ENCODE measurements around the gene ANO10. TPM values are rescaled to one million over a fixed set of nuclear protein-coding genes. Genes with fewer than 3 reads are reported as not detected.

ANO10 gene
- polyA plus RNA-seq, 3 donors, result 11.2 to 24.8 (median 21.6) TPM

GRCh38 chr3:43640681-43641080 lies 18.9 kb upstream of the ANO10 start:
- no CpG with 5 or more reads among the region's 3 CpGs for WGBS (ENCODE audit: insufficient coverage)

GRCh38 chr3:43638594-43639447 lies 17.0 kb upstream of the ANO10 start:
- H3K4me3 Mint-ChIP-seq, result peak overlapping the region; percentile 24 to 64
- peaks cover 35% of the 10 kb centered on the region for H3K4me1 Mint-ChIP-seq
- peak; percentile 28 for TF ChIP-seq CTCF (IDR thresholded peaks at IDR 0.05)
- H3K27me3 Mint-ChIP-seq (ENCODE audit: low read depth in 3 of 3), result peaks cover under 1 to 2% (median 1%) of the 10 kb centered on the region in 3 donors
- H3K9me3 ChIP-seq (replicated peaks in 1 of 2; ENCODE audit: control insufficient read depth in 1 of 2, insufficient read depth in 1 of 2, low read length in 2 of 2), result no peaks in the 10 kb centered on the region
- no peak overlapping the region for H3K27ac ChIP-seq (ENCODE audit: low read depth in 1 of 2, low read length in 2 of 2)
- peaks cover 36 to 45% of the 10 kb centered on the region in 2 donors for H3K4me1 ChIP-seq (ENCODE audit: control insufficient read depth in 1 of 2, insufficient read depth in 2 of 2, low read length in 2 of 2)
- H3K9ac ChIP-seq (ENCODE audit: insufficient read depth, low read length, poor library complexity, severe bottlenecking), result no peak overlapping the region
- WGBS (ENCODE audit: insufficient coverage), result 35% methylated on average over 2 of the region's 9 CpGs
- H3K4me2 ChIP-seq (replicated peaks; ENCODE audit: extremely low read depth, low read length, poor library complexity, severe bottlenecking), result peak overlapping the region; percentile 20
- H3K4me3 ChIP-seq (replicated peaks in 1 of 3; ENCODE audit: low read depth in 2 of 3, low read length in 3 of 3), result peak overlapping the region in 1 of 3 experiments; percentile 17
- no peaks in the 10 kb centered on the region for H3K79me2 ChIP-seq (ENCODE audit: insufficient read depth, low read length)
- no peaks in the 10 kb centered on the region for H3K36me3 Mint-ChIP-seq
- no peaks in the 10 kb centered on the region for H4K20me1 ChIP-seq (ENCODE audit: insufficient read depth, low read length)
- intact Hi-C loops (cut with micrococcal nuclease), result no loop called here
- peak in 1 of 3 donors; percentile 13 for DNase-seq
- H3K27ac Mint-ChIP-seq, result peak overlapping the region in 2 of 7 donors; percentile 38 to 61
- peak overlapping the region; percentile 75 for H2AFZ ChIP-seq (ENCODE audit: insufficient read depth, low read depth, low read length, poor library complexity, severe bottlenecking)
- H3K9me3 Mint-ChIP-seq, result peaks cover 0 to 8% (median 2%) of the 10 kb centered on the region in 7 donors
- no peaks in the 10 kb centered on the region for H3K27me3 ChIP-seq (ENCODE audit: control insufficient read depth in 2 of 2, insufficient read depth in 2 of 2, low read length in 2 of 2)
- H3K36me3 ChIP-seq (replicated peaks in 1 of 2; ENCODE audit: control insufficient read depth in 1 of 2, insufficient read depth in 2 of 2, low read length in 2 of 2), result no peaks in the 10 kb centered on the region

More at GRCh38 chr3:43640681-43641080, 18.9 kb upstream of the ANO10 start:
- H3K79me2 ChIP-seq (ENCODE audit: insufficient read depth, low read length), result no peaks in the 10 kb centered on the region
- no peak for DNase-seq
- no peaks in the 10 kb centered on the region for H4K20me1 ChIP-seq (ENCODE audit: insufficient read depth, low read length)
- no peak overlapping the region for H3K9ac ChIP-seq (ENCODE audit: insufficient read depth, low read length, poor library complexity, severe bottlenecking)
- H3K27ac ChIP-seq (ENCODE audit: low read depth in 1 of 2, low read length in 2 of 2), result peak overlapping the region in 1 of 2 donors; percentile 77
- H3K36me3 Mint-ChIP-seq, result no peaks in the 10 kb centered on the region
- no peaks in the 10 kb centered on the region for H3K9me3 ChIP-seq (replicated peaks in 1 of 2; ENCODE audit: control insufficient read depth in 1 of 2, insufficient read depth in 1 of 2, low read length in 2 of 2)
- H3K9me3 Mint-ChIP-seq, result peaks cover 0 to 8% (median 2%) of the 10 kb centered on the region in 7 donors
- no peak overlapping the region for H3K4me3 Mint-ChIP-seq
- no peak overlapping the region for H2AFZ ChIP-seq (ENCODE audit: insufficient read depth, low read depth, low read length, poor library complexity, severe bottlenecking)
- H3K27me3 ChIP-seq (ENCODE audit: control insufficient read depth in 2 of 2, insufficient read depth in 2 of 2, low read length in 2 of 2), result no peaks in the 10 kb centered on the region
- no peak overlapping the region for H3K27ac Mint-ChIP-seq
- H3K27me3 Mint-ChIP-seq (ENCODE audit: low read depth in 3 of 3), result peaks cover 1 to 2% (median 1%) of the 10 kb centered on the region in 3 donors
- no peak overlapping the region for H3K4me3 ChIP-seq (replicated peaks in 1 of 3; ENCODE audit: low read depth in 2 of 3, low read length in 3 of 3)
- H3K4me1 ChIP-seq (ENCODE audit: control insufficient read depth in 1 of 2, insufficient read depth in 2 of 2, low read length in 2 of 2), result peaks cover 39 to 46% of the 10 kb centered on the region in 2 donors
- H3K36me3 ChIP-seq (replicated peaks in 1 of 2; ENCODE audit: control insufficient read depth in 1 of 2, insufficient read depth in 2 of 2, low read length in 2 of 2), result no peaks in the 10 kb centered on the region
- no peak overlapping the region for H3K4me2 ChIP-seq (replicated peaks; ENCODE audit: extremely low read depth, low read length, poor library complexity, severe bottlenecking)
- TF ChIP-seq CTCF (IDR thresholded peaks at IDR 0.05), result no peak
- intact Hi-C loops (cut with micrococcal nuclease), result no loop called here
- peaks cover 35% of the 10 kb centered on the region for H3K4me1 Mint-ChIP-seq
